Effector memory CD4-positive, alpha-beta T cell (primary cell): Measurements from ENCODE around the gene ERBB2.
"Not testable (repeated sequence)": the region's sequence is repeated elsewhere in the genome, so short reads cannot be mapped to it uniquely, and the experiment has no call there.

Source experiments
- DNase-seq, 3 donors: peaks; one replicate each; pipeline ENCODE4 v3.0.0-alpha.2; 2020
- H3K27ac ChIP-seq: 2 replicates; pipeline ENCODE4 v1.7.0; 2013; ENCODE audit warnings: mild to moderate bottlenecking, low read length, moderate library complexity; ENCODE audit not compliant: insufficient read depth, poor library complexity, severe bottlenecking
- H3K27me3 ChIP-seq: replicated peaks from 2 replicates; pipeline ENCODE4 v1.7.0; 2013; ENCODE audit warnings: mild to moderate bottlenecking, low read length; ENCODE audit not compliant: insufficient read depth, control insufficient read depth, poor library complexity, severe bottlenecking
- H3K36me3 ChIP-seq: 2 replicates; pipeline ENCODE4 v1.7.0; 2013; ENCODE audit warnings: mild to moderate bottlenecking, low read length, moderate library complexity; ENCODE audit not compliant: control insufficient read depth, insufficient read depth
- H3K4me1 ChIP-seq: 2 replicates; pipeline ENCODE4 v1.7.0; 2013; ENCODE audit warnings: low read length, mild to moderate bottlenecking; ENCODE audit not compliant: control insufficient read depth, insufficient read depth, poor library complexity, severe bottlenecking
- H3K4me3 ChIP-seq: 2 replicates; pipeline ENCODE4 v1.7.0; 2013; ENCODE audit warnings: low read length, low read depth, mild to moderate bottlenecking; ENCODE audit not compliant: insufficient read depth, poor library complexity, severe bottlenecking
- H3K9me3 ChIP-seq: 2 replicates; pipeline ENCODE4 v1.7.0; 2013; ENCODE audit warnings: mild to moderate bottlenecking, low read length, moderate library complexity; ENCODE audit not compliant: control insufficient read depth

The ERBB2 gene

GRCh38 chr17:39715375-39716072, 15.7 kb downstream of the ERBB2 start:
- Histone ChIP-seq H3K27me3 (no peaks in the 10 kb centered on the region), H3K36me3 (no peaks in the 10 kb centered on the region), H3K4me1 (no peaks in the 10 kb centered on the region), H3K27ac (no peak overlapping the region), H3K9me3 (no peaks in the 10 kb centered on the region), H3K4me3 (no peak overlapping the region)
- DNase-seq: no peak

- Histone ChIP-seq H3K4me3 (no peak overlapping the region), H3K4me1 (no peaks in the 10 kb centered on the region), H3K9me3 (no peaks in the 10 kb centered on the region), H3K27me3 (no peaks in the 10 kb centered on the region), H3K27ac (no peak overlapping the region), H3K36me3 (no peaks in the 10 kb centered on the region)
- no peak for DNase-seq
Observed at GRCh38 chr17:39716073-39716818, 16.4 kb downstream of the ERBB2 start.

GRCh38 chr17:39716879-39717536, 17.1 kb downstream of the ERBB2 start:
- DNase-seq: no peak
- Histone ChIP-seq H3K27me3 (no peaks in the 10 kb centered on the region), H3K27ac (no peak overlapping the region), H3K9me3 (no peaks in the 10 kb centered on the region), H3K36me3 (no peaks in the 10 kb centered on the region), H3K4me1 (no peaks in the 10 kb centered on the region), H3K4me3 (no peak overlapping the region)

GRCh38 chr17:39717660-39718059, 17.8 kb downstream of the ERBB2 start:
- H3K27ac ChIP-seq: no peak overlapping the region
- H3K36me3 ChIP-seq: no peaks in the 10 kb centered on the region
- no peaks in the 10 kb centered on the region for H3K9me3 ChIP-seq
- no peak overlapping the region for H3K4me3 ChIP-seq
- H3K27me3 ChIP-seq: no peaks in the 10 kb centered on the region
- H3K4me1 ChIP-seq: no peaks in the 10 kb centered on the region
- no peak for DNase-seq

DNA sequence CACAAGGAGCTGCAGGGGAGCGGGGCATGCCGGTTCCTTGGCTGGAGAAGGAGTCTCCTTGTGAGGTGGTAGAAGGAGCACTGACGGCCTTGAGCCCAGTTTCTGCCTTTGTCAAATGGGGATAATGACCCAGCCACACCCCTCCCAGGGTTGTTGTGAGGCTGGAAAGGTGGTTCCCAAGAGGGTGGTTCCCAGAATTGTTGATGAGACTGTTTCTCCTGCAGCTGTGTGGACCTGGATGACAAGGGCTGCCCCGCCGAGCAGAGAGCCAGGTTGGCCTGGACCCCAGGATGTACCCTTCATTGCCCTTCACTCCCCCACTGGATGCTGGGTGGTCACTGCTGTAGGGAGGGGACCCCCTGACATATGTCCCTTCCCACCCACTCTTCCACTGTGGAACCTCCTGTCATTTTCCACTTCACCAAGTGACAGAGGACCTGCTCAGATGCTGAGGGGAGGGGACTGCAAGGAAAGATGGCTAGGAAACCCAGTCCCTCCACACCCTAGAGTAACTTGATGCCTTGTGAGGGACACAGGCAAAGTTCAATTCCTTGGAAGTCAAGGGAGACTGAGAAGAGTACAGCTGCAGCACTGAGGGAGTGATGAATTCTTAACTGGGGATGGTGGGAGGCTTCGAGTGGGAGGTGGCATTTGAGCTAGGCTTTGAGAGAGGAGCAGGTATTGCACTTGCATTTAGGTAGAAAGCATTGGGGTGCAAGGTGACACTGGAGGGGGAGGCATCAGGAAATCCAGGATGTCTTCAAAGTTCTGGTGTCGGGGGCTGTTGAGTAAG, 19.9 kb downstream of the ERBB2 start:
- Histone ChIP-seq H3K4me1 (no peaks in the 10 kb centered on the region), H3K36me3 (no peaks in the 10 kb centered on the region), H3K4me3 (no peak overlapping the region)

DNA sequence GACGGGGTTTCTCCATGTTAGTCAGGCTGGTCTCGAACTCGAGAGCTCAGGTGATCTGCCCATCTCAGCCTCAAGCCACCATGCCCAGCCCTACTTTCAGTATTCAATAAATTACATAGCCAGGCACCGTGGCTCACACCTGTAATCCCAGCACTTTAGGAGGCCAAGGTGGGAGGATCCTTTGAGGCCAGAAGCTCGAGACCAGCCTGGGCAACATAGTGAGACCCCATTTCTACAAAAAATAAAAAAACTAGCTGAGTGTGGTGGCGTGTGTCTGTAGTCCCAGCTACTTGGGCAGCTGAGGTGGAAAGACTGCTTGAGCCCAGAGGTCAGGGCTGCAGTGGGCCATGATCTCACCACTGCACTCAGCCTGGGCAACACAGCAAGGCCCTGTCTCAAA, 22.2 kb downstream of the ERBB2 start:
- no peak for DNase-seq
- H3K27ac ChIP-seq: no peak overlapping the region
- H3K27me3 ChIP-seq: no peaks in the 10 kb centered on the region
- H3K9me3 ChIP-seq: no peaks in the 10 kb centered on the region
- H3K4me1 ChIP-seq: no peaks in the 10 kb centered on the region
- H3K36me3 ChIP-seq: no peaks in the 10 kb centered on the region
- H3K4me3 ChIP-seq: no peak overlapping the region

More for the DNA sequence above, 19.9 kb downstream of the ERBB2 start:
- H3K27me3 ChIP-seq: no peaks in the 10 kb centered on the region
- H3K27ac ChIP-seq: no peak overlapping the region
- DNase-seq: no peak
- H3K9me3 ChIP-seq: no peaks in the 10 kb centered on the region

GRCh38 chr17:39722965-39723848, 23.3 kb downstream of the ERBB2 start:
- no peak overlapping the region for H3K27ac ChIP-seq
- H3K4me3 ChIP-seq: no peak overlapping the region
- H3K4me1 ChIP-seq: no peaks in the 10 kb centered on the region
- peaks cover 7% of the 10 kb centered on the region for H3K36me3 ChIP-seq
- H3K27me3 ChIP-seq: no peaks in the 10 kb centered on the region
- no peak for DNase-seq
- no peaks in the 10 kb centered on the region for H3K9me3 ChIP-seq

- H3K27me3 ChIP-seq: no peaks in the 10 kb centered on the region
- no peak overlapping the region for H3K27ac ChIP-seq
- no peaks in the 10 kb centered on the region for H3K9me3 ChIP-seq
- peaks cover 18% of the 10 kb centered on the region for H3K36me3 ChIP-seq
- H3K4me3 ChIP-seq: no peak overlapping the region
- peaks cover 7% of the 10 kb centered on the region for H3K4me1 ChIP-seq
- no peak for DNase-seq
Observed at GRCh38 chr17:39724731-39725130, 24.9 kb downstream of the ERBB2 start.

DNA sequence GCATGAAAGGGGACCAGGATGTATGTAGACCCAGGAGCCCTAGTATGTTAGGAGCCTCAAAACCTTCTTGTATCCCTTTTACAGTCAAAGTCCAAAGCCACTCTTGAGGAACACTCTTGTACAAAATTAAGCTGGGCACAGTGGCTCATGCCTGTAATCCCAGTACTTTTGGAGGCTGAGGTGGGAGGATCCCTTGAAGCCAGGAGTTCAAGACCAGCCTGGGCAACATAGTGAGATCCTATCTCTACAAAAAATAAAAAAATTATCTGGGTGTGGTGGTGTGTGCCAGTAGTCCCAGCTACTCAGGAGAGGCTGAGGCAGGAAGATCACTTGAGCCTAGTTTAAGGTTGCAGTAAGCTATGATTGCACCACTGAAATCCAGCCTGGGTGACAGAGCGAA, 26.1 kb downstream of the ERBB2 start:
- H3K27me3 ChIP-seq, H3K27ac ChIP-seq, DNase-seq, H3K9me3 ChIP-seq, H3K4me3 ChIP-seq: not testable (repeated sequence)
- H3K4me1 ChIP-seq: peaks cover 11% of the 10 kb centered on the region
- peaks cover 18% of the 10 kb centered on the region for H3K36me3 ChIP-seq
